GM19328 (cell line): ENCODE measurements around the gene ADM5.

Experiments
- ATAC-seq: cut with Tn5 transposase; IDR thresholded peaks from one replicate; pipeline ENCODE4 v1.9.1; 2021; ENCODE audit warnings: mild to moderate bottlenecking, moderate library complexity; ENCODE audit not compliant: unreplicated experiment

The ADM5 gene

GRCh38 chr19:49679771-49680413 is 9.5 kb upstream of the ADM5 start:
- no peak for ATAC-seq

DNA sequence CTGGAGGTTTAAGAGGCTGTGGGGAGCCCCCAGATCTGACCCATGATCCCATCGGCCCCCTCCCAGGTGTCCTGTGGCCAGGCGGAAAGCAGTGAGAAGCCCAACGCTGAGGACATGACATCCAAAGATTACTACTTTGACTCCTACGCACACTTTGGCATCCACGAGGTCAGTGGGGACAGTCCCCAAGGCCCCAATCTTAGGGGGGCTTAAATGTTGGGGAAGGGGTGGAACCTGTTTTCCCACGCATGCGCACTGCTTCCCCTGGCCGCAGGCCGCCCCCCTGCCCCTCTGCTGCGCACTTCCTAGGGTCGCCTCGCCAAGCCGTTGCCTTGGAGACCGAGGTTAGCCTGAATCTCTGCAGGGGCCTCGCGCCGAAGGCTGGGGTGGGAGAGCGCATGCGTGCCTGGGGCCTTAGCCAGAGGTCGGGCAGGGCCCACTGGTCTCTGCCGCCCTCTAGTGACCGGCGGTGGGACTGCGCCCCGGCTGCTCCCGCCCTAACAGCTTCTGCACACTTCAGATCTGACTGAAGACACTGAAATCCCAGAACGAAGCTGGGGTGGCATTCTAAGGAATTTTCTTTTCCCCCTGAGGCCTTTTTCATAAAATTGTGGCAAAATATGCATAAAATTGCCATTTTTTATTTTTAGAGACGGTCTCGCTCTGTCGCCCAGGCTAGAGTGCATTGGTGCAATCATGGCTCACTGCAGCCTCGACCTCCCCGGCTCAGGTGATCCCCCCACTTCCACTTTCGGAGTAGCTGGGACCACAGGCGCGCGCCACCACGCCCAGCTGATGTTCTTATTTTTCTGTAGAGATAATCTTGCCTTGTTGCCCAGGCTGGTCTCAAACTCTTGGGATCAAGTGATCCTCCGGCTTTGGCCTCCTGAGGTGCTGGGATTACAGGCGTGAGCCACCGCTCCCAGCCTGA is 8.7 kb upstream of the ADM5 start:
- no peak for ATAC-seq

- no peak for ATAC-seq
Measured at GRCh38 chr19:49681830-49682229, 7.6 kb upstream of the ADM5 start.

- ATAC-seq, result no peak
Measured at GRCh38 chr19:49682274-49682673, 7.1 kb upstream of the ADM5 start.

DNA sequence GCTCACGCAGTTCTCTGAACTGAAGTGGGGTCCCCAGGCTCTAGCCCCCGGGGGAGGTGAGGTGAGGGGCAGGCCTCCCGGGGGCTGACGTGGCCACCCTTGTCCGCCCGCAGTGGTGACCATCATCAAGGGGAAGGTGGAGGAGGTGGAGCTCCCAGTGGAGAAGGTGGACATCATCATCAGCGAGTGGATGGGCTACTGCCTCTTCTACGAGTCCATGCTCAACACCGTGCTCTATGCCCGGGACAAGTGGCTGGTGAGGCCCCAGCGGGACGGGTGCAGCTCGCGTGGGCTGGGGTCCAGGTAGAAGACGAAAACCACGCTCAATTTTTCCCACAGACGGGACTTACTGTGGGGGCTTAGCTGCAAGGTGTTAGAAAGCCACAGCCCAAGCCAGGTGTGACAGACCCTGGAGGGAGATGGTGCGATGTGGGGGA is 5.6 kb upstream of the ADM5 start:
- ATAC-seq, result no peak

- ATAC-seq, result no peak
Measured at GRCh38 chr19:49684251-49684982, 5.0 kb upstream of the ADM5 start.

DNA sequence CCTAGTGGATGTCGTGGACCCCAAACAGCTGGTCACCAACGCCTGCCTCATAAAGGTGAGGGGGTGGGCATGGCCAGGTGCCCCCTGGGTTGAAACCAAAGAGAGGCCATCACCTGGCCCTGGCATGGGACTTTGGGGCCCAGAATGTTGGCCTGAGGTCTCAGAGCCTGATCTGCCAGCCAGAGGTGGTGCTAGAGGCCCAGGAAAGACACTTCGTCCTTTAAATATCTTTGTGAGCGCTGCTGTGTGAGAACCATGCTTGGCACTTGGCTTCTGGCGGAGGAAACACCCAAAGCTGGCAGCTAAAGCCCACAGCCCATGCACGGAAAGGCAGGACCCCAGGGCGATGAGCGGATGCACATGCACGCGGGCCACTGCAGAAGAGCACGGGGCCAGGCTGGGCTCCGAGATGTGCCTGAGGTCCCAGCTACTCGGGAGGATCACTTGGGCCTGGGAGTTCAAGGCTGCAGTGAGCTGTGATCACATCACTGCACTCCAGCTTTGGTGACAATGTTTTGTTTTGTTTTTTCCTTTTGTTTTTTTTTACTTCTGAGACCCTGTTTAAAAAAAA is 4.3 kb upstream of the ADM5 start:
- no peak for ATAC-seq

- ATAC-seq, result no peak
Measured at GRCh38 chr19:49685845-49686332, 3.5 kb upstream of the ADM5 start.

GRCh38 chr19:49686503-49687088 is 2.8 kb upstream of the ADM5 start:
- ATAC-seq, result no peak

DNA sequence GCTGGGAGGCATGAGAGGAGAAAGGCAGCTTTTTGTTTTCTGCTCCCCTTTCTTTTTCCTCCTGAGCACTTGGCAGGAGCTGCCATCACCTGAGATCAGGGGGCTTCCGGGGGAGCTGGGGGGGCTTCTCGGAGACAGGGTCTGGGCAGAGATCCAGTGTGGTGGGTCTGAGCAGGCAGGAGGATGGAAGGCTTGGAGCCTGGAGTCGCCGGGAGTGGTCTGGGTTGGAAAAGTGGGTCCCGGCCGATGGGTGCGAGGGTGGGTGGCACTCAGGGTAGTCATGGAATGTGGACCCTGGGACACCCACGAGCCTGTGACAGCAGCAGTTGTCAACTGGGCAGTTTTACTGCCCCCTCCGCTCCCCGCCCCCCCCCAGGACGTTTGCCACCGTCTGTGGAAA is 2.2 kb upstream of the ADM5 start:
- ATAC-seq, result no peak

DNA sequence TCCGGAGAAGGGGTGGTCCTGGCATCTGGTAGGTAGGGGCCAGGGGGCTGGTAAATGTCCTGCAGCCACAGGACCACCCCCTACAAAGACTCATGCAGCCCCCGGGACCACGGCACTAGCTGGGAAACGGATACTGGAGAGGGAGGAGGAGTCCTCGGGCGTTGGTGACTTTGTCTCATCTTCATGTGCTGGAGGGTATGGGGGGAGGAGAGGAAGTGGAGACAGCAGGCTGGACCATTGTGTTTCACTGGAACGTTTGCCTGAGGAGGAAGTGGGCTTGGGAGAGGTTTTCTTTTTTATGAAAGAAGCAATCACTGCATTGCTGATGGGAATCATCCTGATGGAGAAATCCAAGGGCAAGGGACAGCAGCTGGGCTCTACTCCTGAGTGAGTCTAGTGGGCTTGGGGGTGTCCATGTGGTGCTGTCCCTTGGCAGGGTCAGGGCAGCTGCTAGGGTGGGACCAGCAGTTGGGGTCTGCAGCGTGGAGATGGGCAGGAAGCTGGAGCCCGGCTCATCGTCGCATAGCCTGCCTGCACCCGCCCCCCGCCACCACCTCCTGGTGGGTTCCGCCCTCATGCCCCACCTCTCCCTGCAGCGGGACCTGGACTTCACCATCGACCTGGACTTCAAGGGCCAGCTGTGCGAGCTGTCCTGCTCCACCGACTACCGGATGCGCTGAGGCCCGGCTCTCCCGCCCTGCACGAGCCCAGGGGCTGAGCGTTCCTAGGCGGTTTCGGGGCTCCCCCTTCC is 1.7 kb upstream of the ADM5 start:
- ATAC-seq, result no peak

DNA sequence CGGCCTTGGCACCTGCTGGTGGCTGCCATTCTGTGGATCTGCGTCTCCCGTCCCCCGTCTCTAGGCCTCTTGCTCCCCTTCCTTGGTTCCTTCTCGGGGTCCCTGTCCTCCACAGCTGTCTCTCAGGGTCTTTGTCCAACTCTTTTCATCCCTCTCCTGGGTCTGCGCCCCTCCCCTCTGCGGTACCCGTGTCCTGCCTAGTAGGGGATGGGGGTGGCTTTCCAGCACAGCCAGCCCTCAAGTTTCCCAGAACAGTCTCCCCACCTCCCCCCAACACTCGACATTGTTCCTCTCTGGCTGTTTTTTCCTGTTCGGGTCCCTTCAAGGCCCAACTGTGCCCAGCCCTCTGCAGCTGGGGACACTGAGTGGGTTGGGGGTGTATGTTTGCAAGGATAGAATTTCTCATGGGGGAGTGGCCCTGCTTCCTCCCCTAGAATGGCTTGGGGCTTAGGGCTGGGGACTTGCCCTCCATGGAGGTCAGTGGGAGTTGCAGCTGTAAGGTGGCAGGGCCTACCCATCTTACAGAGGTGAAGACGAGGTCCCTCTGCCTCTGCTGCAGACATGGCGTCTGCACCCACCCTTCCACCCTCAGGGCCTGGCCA is 762 bp upstream of the ADM5 start:
- ATAC-seq, result no peak

DNA sequence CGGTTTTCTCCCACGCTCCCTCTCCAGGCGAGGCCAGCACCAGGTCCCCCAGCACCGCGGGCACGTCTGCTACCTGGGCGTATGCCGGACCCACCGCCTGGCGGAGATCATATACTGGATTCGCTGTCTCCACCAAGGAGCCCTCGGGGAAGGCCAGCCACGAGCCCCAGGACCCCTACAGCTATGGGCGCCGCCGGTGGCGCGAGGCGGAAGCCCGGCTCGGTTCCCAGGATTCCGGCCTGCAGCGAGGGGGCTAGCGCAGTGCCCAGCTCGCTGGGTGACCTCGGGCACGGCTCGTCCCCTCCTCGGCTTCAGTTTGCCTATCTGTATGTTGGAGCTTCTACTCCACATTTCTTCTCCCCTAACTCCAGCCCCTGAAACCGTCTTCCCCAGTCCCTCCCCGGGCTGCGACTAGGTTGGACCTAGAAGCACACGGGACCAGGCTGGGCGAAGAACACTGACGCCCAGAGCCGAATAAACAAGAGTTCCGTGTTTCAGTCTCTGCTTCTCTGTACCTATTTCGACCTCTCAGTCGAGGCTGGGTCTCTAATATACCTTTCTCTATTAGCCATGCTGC is 773 bp downstream of the ADM5 start:
- no peak for ATAC-seq

GRCh38 chr19:49690656-49691242 is 1.4 kb downstream of the ADM5 start, which contains the start of gene CPT1C:
Gene CPT1C (plus strand): TSS chr19:49691116. CDS start chr19:49692253, 1,137 bp downstream.
- ATAC-seq, result no peak

DNA sequence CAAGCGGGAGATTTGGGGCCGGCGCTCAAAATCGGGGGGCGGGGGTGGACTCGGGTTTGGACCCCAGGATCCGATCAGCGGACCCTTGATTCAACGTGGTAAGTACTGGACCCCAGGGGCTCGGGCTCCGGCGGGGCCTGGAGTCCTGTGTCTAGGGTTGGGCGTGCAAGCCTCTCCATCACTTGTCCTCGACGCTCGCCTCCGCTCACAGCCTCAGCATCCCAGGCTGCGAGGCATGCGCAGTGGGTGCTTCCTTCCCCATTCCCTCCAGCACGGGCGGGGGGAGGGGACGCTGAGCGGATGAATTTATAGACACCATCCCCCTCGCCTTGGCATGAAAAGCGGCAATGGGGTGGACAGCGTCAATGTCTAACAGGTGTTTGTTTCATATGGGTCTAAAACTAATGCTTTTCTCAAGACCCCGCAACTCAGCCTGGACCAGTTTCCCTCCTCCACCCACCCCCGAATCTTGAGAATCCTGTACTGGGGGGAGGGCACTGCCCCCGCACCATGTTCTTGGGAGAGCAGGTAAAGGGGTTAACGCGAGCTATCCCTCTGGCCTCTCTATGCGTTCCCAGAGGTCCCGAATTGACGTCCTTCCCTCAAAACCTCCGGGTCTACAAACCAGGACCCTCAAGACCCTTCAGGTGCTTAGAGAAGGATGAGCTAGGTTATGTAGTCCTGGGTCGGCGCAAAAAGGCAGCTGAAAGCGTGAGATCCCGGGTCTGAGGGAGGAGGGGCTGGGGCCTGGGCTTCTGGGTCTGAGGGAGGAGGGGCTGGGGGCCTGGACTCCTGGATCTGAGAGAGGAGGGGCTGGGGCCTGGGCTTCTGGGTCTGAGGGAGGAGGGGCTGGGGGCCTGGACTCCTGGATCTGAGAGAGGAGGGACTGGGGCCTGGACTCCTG is 2.1 kb downstream of the ADM5 start:
- ATAC-seq, result no peak

GRCh38 chr19:49692147-49692506 is 2.7 kb downstream of the ADM5 start:
- no peak for ATAC-seq

GRCh38 chr19:49696115-49696514 is 6.7 kb downstream of the ADM5 start:
- no peak for ATAC-seq

GRCh38 chr19:49696865-49697264 is 7.5 kb downstream of the ADM5 start:
- no peak for ATAC-seq
